ENCODE data around the gene MAST4.

The MAST4 gene

DNA sequence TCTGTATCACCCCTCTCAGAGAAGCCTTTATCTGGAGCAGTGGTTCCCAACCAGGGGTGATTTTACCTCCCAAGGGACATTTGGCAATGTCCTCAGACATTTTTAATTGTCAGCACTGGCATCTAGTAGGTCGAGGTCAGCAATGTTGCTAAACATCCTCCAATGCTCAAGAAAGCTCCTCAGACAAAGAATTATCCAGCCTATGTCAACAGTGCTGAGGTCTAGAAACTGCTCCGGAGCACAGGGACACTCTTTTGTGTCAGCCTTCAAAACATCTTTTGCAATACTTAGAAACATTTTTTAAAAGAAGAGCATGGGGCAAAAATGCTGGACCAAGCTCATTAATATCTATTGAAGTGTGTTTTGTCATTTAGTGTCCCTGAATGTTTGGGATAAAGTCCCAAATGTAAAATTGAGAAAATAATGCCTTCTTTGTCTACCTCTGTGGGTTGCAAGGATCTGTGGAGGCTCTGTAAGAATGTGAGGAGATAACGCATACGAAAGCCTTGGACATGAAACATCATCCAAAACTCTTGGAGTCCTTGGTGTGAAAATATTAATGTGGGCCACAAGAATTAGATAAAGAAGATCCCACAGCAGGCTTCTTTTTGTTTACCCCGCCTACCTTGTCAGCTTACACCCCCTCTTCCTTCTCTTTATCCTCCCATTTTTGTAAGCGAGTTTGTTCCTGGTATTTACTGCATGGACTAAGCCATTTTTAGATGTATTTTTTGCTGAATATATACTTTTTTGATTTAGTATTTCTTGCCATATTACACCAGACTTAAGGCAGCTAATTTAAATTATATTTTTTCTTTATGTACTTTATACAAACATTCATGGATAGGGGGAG is 406.9 kb downstream of the MAST4 start:
- peak overlapping the region; percentile 76; the same call in 1 of the 2 replicates for H3K4me3 ChIP-seq (ENCODE audit: low read depth, low read length)
- TF ChIP-seq, protein P1, sequence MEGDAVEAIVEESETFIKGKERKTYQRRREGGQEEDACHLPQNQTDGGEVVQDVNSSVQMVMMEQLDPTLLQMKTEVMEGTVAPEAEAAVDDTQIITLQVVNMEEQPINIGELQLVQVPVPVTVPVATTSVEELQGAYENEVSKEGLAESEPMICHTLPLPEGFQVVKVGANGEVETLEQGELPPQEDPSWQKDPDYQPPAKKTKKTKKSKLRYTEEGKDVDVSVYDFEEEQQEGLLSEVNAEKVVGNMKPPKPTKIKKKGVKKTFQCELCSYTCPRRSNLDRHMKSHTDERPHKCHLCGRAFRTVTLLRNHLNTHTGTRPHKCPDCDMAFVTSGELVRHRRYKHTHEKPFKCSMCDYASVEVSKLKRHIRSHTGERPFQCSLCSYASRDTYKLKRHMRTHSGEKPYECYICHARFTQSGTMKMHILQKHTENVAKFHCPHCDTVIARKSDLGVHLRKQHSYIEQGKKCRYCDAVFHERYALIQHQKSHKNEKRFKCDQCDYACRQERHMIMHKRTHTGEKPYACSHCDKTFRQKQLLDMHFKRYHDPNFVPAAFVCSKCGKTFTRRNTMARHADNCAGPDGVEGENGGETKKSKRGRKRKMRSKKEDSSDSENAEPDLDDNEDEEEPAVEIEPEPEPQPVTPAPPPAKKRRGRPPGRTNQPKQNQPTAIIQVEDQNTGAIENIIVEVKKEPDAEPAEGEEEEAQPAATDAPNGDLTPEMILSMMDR (IDR thresholded peaks at IDR 0.05; ENCODE audit: low read depth, low read length): no peak

DNA sequence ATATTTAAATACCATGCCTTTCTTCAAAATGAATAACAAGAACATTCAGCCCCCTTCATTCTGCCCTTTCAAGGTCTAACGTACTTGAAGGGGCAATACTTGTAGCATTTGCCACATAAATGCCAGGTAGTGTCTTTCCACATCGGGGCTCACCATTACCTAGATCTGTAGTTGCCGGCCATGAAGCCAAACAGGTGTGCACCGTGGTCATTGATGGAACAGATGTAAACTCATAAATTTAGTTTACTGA is 407.4 kb downstream of the MAST4 start:
- TF ChIP-seq, protein P1 (IDR thresholded peaks at IDR 0.05; ENCODE audit: low read depth, low read length): no peak
- H3K4me3 ChIP-seq (ENCODE audit: low read depth, low read length): peak overlapping the region; percentile 76

DNA sequence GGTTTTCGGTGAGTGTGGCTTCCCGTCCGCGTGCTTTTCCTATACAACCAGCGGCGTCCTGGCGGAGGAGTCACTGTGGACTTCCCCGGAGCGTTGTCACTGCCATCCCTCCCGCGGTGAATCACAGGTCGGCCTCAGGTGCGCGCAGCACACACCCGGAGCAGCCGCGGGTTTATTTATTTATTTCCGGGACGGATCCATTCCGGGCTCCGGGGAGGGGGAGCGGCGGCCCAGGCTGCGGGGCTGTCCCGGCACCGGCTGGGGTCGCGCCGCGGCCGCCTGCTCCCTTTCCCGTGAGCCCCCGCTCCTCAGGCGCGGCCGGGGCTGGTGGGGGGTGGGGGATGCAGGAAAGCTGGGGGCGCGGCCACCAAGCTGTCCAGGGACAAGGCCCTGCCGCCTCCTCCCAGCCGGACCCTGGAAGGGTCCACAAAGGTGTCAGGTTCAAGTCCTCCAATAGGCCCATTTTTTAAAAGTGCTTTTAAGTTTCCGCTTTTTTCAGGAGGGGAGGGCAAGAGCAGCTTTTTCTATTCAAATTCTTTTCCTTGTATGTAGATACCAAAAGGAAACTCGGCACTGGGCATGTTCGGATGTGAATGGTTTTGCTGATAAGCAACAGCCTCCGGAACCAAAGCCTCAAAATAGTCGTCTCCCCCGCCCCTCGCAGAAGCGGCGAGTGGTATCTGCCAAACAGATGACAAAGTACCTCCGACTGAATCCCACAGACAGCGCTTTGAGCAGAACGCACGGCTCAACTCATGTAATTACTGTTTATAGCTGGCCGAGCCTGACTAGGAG is 407.9 kb downstream of the MAST4 start:
- peak overlapping the region; percentile 76 for H3K4me3 ChIP-seq (ENCODE audit: low read depth, low read length)
- TF ChIP-seq, protein P1 (IDR thresholded peaks at IDR 0.05; ENCODE audit: low read depth, low read length): no peak

DNA sequence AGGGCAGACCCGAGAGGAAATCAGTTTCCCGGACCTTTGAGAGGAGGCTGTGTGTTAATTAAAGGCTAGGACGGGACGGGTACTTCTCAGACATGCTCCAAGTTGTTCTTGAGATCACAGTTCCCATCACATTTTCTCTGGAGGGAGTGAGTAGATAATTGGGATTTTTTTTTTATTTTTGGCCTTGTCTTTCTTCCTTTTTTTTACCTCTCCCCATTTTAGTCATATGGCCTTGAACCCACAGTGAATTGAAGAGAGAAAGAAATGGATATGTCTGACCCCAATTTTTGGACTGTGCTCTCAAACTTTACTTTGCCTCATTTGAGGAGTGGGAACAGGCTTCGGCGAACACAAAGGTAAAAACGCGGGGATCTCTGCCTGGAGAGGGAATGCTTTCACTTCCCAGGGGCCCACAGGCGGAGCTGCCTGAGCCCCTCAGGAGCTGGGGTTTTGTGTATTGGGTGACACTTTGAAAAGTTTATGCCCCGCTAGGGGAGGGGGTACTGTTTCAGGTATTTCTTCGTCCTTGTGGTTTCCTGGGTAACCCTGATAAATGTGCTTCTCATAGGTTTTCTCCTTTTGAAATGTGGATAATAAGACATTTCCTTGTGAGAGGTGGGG is 408.6 kb downstream of the MAST4 start:
- TF ChIP-seq, protein P1 (IDR thresholded peaks at IDR 0.05; ENCODE audit: low read depth, low read length): no peak
- H3K4me3 ChIP-seq (ENCODE audit: low read depth, low read length): peak overlapping the region; percentile 76

DNA sequence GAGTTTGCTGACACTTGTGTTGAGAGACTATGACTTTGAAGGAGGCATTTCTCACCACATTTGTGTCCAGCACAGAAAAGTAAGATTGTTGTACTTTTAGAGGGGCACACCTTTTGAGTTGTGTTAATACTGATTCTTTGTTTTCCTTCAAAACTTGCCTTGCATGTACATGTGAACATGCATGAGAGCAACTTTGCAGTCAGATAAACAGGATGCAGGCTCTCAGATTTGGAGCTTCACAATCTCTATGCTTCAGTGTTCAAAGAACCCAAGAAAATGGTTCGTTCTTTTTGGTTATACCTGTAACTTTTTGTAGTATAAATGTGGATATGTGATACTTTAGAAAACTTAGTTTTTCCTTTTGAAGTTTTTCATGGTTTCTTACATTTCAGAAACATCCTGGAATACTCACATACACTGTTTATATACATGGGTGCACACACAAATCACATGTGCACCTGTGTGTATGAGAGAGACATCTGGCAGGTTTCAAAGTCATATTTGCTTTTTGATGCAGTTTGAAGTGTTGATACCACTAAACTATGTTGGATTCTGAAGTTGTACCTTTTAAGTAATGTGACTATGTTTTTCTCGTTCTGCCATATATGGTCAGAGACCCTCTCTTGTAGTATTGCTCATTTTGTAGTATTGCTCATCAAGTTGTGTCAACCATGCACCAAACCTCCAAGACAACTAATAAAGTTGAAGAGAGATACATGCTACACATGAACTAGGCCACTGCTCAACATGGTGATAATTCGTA is 409.7 kb downstream of the MAST4 start:
- peak overlapping the region; percentile 76 for H3K4me3 ChIP-seq (ENCODE audit: low read depth, low read length)
- TF ChIP-seq, protein P1 (IDR thresholded peaks at IDR 0.05; ENCODE audit: low read depth, low read length): no peak

DNA sequence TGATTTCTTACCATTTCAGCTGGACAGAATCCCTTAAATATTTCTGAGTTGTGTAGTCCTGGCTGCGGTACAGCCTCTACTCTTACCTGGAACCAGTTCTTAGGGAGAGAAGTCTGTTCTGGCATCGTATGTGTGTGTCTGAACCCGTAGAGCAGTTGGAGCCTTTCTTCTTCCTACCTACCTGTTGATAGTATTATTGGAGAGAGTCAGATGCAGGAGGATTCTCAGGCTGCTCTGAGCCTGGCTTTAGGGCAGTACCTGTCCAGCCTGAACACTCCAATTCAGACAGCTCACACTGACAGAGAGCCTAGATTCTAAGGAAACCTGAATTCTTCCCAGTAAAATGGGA is 410.3 kb downstream of the MAST4 start:
- H3K4me3 ChIP-seq (ENCODE audit: low read depth, low read length): peak overlapping the region; percentile 76
- TF ChIP-seq, protein P1 (IDR thresholded peaks at IDR 0.05; ENCODE audit: low read depth, low read length): no peak

Measured in WI38 (cell line).